Stimulated activated naive CD8-positive, alpha-beta T cell treated with anti-CD3 and anti-CD28 coated beads, Interleukin-15, Interleukin-2, amounts not matched to agents 100 U/mL and 50 U/mL, for 24 hours (primary cell): ENCODE measurements around the gene MED19.
"Not testable (repeated sequence)": the region's sequence is repeated elsewhere in the genome, so short reads cannot be mapped to it uniquely, and the experiment has no call there.

Experiments used
- ATAC-seq: fragments of 150-1000 bp; cut with Tn5 transposase; one replicate; pipeline ENCODE4 v1.10.0; 2021
- DNase-seq: peaks from one replicate; pipeline ENCODE4 v3.0.0; 2021

The MED19 gene

GRCh38 chr11:57704932-57705331 lies 7.1 kb downstream of the MED19 start:
- ATAC-seq (no peak), DNase-seq (no peak)

DNA sequence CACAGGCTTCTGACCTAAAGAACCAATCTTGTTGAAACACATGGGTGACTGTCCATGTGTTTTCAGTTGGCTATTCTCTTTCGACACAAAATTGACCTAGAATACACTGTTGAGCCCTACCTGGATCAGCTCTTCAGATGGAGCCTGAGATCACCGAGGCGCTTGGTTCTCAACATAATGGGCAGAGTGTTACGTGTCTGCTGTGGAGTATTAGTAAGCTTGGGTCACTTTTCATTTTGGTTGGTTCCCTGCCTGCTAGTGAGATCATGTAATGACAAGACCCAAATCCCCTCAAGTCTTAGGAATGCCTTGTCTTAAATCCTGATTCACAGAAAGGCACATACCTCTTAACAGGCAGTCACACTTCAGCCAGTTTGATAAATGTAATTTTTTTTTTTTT lies 8.7 kb downstream of the MED19 start:
- DNase-seq (no peak), ATAC-seq (no peak)

- no peak for ATAC-seq
Measured at GRCh38 chr11:57700425-57700824, 11.6 kb downstream of the MED19 start.

DNA sequence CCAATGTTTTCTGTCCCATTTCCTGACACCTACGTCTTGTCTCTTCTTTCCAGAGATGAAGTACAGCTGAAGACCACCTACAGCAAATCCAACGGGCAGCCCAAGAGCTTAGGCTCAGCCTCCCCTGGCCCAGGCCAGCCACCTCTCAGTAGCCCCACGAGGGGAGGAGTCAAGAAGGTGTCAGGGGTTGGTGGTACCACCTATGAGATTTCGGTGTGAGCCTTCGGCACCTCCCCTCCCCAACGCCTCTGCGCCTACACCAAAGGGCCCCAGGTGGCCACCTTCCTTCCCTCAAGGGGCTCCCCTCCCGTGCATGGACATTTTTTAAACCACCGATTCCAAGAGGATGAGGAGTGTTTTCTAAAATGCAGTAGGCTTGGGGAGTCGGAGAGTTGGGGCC lies 12.2 kb downstream of the MED19 start:
- DNase-seq (no peak), ATAC-seq (no peak)

More at GRCh38 chr11:57700425-57700824, 11.6 kb downstream of the MED19 start:
- no peak for DNase-seq

- DNase-seq = no peak
- no peak for ATAC-seq
Measured at GRCh38 chr11:57698843-57699365, 13.1 kb downstream of the MED19 start.

DNA sequence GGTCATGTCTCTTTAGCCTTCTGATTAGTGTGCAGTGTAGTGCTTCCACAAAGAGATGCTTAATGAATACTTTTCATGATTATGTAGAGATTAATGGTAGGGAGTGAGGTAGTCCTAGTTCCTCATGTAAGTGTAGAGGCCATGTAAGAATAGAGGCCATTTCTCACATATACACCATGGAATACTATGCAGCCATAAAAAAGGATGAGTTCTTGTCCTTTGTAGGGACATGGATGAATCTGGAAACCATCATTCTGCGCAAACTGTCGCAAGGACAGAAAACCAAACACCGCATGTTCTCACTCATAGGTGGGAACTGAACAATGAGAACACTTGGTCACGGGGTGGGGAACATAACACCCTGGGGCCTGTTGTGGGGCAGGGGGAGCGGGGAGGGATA lies 21.5 kb downstream of the MED19 start:
- not testable (repeated sequence) for ATAC-seq, DNase-seq

DNA sequence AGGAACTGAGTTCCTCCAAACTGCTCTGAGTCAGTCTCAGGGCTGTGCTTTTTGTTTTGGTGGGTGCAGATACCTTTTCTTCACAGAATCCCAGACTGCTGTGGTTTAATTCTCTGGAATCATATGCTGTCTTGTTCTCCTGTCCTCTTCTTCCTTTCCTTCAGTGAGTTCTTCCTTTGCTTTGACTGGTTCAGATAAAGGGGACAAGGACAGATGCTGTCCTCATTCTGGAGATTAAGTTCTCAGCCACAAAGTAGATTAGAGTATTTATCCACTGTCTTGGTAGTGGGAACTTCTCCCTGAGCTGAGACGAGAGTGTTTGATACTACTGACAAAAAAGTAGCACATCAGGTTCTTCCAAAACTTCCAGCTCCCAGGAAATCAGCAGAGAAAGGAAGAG lies 30.8 kb downstream of the MED19 start:
- DNase-seq (no peak), ATAC-seq (no peak)

- ATAC-seq (peak; percentile 79), DNase-seq (no peak)
Measured at GRCh38 chr11:57680552-57680874, 31.5 kb downstream of the MED19 start.

DNA sequence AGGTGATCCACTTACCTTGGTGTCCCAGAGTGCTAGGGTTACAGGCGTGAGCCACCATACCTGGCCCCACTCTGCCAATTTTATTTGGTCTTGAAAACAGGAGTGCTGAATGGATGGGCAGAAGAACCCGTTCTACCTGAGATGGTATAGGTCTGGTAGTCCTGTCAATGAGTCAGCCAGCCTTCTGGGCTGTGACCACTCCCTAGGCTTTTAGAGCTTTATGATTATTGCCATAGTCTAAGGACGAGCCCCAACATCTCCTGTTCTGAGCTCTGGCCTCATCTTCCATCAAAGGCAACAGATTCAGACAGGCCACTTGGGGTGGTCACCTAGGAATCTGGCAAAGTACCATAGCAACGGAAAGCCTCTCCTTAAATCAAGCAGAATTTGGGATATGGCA lies 32.6 kb downstream of the MED19 start:
- DNase-seq = no peak
- no peak for ATAC-seq

- DNase-seq = no peak
- no peak for ATAC-seq
Measured at GRCh38 chr11:57675176-57675941, 36.7 kb downstream of the MED19 start.

DNA sequence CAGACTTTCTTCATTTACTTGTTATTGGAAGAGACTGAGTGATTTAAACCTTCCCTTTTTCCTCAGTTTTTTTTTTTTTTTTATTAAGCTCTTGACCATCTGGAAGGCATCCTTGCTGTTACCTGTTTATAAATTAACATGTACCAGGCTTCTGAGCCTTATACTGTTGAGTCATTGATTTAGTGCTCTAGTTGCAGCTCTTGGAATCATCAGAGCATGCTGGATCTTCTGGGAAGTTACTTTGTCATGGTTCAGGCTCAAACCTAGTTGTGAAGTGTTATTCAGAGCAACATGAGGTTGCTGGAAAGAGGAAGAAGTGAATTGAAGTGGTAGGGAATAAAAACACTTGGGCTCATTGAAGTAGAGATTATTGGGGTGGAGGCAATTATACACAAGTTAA lies 37.8 kb downstream of the MED19 start:
- ATAC-seq (no peak), DNase-seq (no peak)

DNA sequence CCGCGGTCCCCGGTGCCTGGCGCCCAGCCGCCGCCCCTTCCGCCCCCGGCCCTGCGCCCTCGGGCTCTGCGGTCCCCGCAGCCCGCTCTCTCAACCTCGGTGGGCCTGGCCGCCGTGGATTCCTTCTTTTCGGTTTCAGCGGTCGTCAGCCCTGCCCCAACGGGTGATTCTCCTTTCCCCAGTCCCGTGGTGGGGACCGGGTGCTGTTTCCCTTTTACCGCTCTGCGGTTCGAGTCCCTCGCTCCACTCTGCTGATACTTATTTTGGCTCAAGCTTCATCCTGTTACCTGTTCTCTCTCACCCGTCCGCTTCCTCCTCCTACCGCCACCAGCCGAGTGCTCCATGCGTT lies 43.6 kb downstream of the MED19 start:
- ATAC-seq (peak; percentile 0), DNase-seq (no peak)

- DNase-seq (peak; percentile 99), ATAC-seq (peak; percentile 96)
Measured at GRCh38 chr11:57667736-57668433, 44.1 kb downstream of the MED19 start, which contains the start of gene ZDHHC5. TSS of gene ZDHHC5 (plus strand) at chr11:57668114. CDS start at chr11:57673091, 4,977 bp downstream.

DNA sequence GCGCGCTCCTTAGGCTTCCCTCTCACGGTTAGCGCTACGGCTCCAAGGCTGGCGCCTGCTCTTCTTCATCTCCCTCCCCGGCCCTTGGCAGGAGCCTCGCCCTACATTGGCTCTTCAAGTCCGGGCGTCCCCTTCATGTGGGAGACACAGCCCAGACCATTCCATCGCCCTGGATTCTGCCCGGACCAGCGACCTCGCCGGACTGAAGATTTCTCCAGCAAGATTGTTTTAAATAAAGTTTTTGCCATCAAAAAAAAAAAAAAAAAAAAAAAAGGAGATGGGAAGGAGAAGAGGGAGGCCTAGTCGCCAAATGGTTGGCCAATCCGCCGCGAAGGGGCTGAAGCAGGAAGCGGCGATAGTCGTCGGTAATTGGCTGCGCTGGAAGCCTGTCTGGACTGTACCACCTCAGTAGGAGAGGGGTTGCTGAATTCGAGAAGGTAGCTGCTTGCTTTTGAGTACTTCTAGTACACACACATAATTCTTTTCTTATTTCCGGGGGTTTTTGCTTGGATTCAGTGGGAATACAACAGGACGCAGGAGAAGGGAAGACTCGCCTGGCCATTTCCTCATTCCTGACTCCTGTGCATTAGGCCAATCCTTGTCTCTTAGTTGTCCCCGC lies 44.8 kb downstream of the MED19 start:
- peak; percentile 70 for ATAC-seq
- DNase-seq = peak; percentile 88

GRCh38 chr11:57663975-57664374 lies 48.0 kb downstream of the MED19 start:
- DNase-seq (no peak), ATAC-seq (no peak)

DNA sequence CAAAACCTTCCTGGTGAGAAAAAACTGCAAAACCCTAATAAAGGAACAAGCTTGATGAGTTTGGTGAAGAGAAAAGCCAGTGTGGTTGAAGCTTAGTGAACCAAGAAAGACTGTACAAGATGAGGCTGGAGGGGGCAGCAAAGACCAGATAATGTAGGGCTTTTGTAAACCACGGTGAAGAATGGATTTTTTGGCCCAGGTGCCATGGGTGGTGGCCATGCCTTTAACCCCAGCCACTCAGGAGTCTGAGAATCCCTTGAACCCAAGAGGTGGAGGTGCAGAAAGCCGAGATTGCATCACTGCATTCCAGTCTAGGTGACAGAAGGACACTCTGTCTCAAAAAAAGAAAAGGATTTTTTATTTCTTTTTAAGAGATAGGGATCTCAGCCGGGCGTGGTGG lies 49.1 kb downstream of the MED19 start:
- no peak for DNase-seq
- ATAC-seq = no peak

DNA sequence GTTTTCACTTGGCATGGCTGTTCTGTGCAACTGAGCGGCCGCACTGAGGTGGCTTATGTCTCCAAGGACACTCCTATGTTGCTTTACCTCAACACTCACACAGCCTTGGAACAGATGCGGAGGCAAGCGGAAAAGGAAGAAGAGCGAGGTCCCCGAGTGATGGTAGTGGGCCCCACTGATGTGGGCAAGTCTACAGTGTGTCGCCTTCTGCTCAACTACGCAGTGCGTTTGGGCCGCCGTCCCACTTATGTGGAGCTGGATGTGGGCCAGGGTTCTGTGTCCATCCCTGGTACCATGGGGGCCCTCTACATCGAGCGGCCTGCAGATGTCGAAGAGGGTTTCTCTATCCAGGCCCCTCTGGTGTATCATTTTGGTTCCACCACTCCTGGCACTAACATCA lies 52.3 kb downstream of the MED19 start:
- ATAC-seq = no peak
- DNase-seq = no peak

DNA sequence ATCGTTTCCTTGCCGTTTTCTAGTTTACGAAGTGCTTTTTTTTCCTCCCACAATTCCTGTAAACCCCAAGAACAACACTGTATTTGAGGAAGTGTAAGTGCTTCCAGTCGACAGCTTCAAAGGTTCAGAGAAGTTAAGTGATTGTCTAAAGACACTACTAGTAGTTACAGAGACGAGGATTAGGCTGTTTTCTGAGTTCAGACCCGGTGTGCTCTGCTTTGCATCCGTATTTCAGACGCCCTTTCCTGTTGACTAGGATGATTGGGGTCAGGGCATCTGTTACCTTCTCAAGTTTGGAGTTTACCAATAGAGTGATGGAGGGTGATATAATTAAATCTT lies 54.0 kb downstream of the MED19 start:
- no peak for ATAC-seq

DNA sequence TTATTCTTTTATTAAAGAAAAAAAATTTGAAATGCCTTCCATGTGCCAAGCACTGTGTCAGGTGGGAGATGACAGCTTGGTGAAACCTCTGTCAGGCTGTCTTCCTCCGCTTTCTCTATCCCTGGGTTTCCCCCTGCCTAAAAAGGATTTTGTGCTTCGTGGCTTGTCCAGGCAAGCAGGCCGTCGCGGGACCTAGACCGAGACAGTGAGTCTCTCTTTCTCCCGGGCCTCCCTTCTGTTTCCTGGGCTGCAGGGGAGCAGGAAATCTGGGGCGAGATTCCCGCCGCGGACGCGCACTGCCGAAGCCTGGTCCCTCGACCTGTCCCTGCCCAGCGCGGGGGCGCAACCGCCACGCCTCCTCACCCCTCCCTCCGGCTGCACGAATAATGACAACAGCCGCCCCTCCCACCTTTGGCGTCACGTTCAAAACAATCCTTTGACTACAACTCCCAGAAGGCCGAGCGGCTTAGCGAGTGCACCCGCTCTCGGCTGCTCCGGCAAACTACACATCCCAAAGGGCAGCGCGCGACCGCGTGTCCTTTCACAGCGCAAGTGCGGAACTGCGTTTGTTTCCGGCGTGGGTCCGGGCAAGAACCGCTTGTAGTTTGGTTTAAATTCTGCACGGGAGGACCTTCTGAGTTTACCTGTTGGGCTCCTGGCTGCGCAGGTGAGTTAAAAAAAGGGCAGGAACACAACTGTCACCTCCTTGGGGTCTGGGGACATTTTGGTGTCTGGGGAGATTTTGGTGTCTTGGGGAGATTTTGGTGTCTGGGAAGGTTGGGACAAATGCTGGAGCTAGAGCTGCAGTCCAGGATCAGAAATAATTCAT lies 54.6 kb downstream of the MED19 start, which contains the start of gene CLP1:
TSS of gene CLP1 (plus strand) at position 569 of the 829 bp plus-strand sequence. CDS start 1,715 bp downstream, outside the sequence.
- DNase-seq (peak; percentile 98), ATAC-seq (peak; percentile 99)

More for the DNA sequence above, 54.0 kb downstream of the MED19 start:
- DNase-seq = no peak

- no peak for ATAC-seq
- DNase-seq = no peak
Measured at GRCh38 chr11:57656885-57657193, 55.2 kb downstream of the MED19 start.
